Activated CD4-positive, alpha-beta T cell treated with anti-CD3 and anti-CD28 coated beads for 24 hours (primary cell): ENCODE measurements around the gene PATZ1.

ENCODE experiments used
- DNase-seq, 2 donors: peaks; one replicate each; pipeline ENCODE4 v3.0.0-alpha.2; 2020; ENCODE audit warnings: low read depth in 2 of 2

Gene PATZ1

DNA sequence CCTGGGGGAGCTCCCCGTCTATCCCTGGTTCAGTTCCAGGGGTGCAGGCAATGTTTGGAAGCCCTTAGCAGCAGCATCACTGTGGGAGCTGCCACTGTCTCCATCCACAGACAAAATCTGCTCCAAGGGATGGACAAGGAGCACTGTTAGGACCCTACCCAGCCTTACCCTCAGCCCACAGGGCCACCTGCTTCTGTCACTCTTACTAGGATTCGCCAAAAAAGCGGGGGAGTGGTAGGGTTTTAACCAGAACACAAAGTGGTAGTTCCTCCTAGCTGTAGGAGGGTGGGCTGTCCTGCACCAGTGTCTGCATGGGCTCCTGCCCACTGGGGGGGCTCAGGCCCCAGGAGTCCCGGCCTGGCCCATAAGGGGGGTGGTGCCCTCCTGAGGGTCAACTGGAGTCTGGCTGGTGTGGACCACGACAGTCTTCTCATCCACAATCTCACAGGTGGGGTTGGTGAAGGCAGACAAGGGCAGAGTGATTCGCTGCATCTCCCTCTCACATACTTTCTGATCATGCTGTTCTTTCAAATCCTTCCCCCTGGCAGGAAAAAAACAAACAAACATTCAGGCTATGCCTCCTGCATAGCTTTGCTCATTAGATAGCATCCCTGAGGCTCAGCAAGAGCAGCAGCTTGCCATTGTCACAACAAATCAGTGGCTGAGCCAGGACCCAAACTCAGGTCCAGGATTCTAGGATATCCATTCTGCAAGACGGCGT is 63.2 kb downstream of the PATZ1 start:
- no peak for DNase-seq

DNA sequence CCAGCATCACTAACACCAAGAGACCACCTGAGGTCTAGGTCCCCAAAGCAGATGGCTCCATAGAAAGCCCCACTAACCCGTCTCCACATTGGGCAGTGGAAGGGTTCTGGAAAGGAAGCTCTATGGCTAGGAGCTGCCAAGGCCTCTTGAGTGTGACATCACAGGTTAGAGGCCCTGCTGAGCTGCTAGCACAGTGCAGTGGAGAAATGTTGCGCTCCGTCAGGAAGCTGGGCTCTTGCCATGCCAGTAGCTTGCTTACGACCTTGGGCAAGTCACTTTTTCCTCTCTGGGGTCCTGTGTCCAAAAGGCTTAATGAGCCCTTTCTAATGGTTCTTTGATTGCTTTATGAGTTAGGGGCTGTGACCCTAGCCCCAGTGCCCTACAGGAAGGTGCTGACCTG is 64.4 kb downstream of the PATZ1 start:
- DNase-seq = no peak

DNA sequence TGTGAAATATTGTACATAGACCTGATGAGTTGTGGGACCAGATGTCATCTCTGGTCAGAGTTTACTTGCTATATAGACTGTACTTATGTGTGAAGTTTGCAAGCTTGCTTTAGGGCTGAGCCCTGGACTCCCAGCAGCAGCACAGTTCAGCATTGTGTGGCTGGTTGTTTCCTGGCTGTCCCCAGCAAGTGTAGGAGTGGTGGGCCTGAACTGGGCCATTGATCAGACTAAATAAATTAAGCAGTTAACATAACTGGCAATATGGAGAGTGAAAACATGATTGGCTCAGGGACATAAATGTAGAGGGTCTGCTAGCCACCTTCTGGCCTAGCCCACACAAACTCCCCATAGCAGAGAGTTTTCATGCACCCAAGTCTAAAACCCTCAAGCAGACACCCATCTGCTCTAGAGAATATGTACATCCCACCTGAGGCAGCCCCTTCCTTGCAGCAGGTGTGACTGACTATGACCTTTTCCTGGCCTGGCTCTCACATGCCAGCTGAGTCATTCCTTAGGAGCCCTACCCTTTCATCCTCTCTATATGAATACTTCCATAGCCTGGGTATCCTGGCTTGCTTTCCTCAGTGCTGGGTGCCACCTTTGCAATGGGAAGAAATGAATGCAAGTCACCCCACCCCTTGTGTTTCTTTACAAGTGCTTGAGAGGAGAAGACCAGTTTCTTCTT is 66.2 kb downstream of the PATZ1 start:
- DNase-seq = no peak

DNA sequence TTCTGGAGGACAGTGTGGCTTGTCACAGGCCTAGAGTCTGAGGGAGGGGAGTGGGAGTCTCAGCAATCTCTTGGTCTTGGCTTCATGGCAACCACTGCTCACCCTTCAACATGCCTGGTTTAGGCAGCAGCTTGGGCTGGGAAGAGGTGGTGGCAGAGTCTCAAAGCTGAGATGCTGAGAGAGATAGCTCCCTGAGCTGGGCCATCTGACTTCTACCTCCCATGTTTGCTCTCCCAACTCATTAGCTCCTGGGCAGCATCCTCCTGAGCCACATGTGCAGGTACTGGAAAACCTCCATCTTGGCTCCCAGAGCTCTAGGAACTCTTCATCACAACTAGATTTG is 66.8 kb downstream of the PATZ1 start:
- no peak for DNase-seq

DNA sequence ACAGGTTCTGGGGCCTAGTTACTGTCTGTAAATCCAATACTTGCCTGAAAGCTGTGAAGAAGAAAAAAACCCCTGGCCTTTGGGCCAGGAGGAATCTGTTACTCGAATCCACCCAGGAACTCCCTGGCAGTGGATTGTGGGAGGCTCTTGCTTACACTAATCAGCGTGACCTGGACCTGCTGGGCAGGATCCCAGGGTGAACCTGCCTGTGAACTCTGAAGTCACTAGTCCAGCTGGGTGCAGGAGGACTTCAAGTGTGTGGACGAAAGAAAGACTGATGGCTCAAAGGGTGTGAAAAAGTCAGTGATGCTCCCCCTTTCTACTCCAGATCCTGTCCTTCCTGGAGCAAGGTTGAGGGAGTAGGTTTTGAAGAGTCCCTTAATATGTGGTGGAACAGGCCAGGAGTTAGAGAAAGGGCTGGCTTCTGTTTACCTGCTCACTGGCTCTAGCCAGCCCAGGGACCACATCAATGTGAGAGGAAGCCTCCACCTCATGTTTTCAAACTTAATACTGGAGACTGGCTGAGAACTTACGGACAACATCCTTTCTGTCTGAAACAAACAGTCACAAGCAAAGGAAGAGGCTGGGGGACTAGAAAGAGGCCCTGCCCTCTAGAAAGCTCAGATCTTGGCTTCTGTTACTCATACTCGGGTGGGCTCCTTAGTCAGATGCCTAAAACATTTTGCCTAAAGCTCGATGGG is 67.4 kb downstream of the PATZ1 start:
- no peak for DNase-seq

DNA sequence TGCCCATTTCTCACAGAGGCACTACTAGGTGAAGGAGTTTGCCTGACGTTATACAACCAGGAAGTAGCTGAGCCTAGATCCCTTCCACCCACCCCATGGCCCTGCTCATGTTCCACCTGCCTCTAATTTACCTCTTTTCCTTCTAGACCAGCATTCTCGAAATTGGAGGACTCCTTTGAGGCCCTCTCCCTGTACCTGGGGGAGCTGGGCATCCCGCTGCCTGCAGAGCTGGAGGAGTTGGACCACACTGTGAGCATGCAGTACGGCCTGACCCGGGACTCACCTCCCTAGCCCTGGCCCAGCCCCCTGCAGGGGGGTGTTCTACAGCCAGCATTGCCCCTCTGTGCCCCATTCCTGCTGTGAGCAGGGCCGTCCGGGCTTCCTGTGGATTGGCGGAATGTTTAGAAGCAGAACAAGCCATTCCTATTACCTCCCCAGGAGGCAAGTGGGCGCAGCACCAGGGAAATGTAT is 68.0 kb downstream of the PATZ1 start:
- no peak for DNase-seq

DNA sequence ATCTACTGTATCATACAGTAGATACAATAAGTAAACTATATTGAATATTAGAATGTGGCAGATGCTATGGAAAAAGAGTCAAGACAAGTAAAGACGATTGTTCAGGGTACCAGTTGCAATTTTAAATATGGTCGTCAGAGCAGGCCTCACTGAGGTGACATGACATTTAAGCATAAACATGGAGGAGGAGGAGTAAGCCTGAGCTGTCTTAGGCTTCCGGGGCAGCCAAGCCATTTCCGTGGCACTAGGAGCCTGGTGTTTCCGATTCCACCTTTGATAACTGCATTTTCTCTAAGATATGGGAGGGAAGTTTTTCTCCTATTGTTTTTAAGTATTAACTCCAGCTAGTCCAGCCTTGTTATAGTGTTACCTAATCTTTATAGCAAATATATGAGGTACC is 68.4 kb downstream of the PATZ1 start:
- DNase-seq = no peak

DNA sequence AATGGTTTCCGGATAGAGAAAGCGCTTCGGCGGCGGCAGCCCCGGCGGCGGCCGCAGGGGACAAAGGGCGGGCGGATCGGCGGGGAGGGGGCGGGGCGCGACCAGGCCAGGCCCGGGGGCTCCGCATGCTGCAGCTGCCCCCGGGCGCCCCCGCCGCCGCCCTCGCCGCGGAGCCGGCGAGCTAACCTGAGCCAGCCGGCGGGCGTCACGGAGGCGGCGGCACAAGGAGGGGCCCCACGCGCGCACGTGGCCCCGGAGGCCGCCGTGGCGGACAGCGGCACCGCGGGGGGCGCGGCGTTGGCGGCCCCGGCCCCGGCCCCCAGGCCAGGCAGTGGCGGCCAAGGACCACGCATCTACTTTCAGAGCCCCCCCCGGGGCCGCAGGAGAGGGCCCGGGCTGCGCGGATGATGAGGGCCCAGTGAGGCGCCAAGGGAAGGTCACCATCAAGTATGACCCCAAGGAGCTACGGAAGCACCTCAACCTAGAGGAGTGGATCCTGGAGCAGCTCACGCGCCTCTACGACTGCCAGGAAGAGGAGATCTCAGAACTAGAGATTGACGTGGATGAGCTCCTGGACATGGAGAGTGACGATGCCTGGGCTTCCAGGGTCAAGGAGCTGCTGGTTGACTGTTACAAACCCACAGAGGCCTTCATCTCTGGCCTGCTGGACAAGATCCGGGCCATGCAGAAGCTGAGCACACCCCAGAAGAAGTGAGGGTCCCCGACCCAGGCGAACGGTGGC is 69.5 kb downstream of the PATZ1 start:
- DNase-seq = no peak
